GM21360 (cell line): ENCODE measurements around the gene ADGRB2.

Experiments used
- ATAC-seq: cut with Tn5 transposase; IDR thresholded peaks from one replicate; pipeline ENCODE4 v1.9.1; 2021; ENCODE audit warnings: mild to moderate bottlenecking, moderate library complexity; ENCODE audit not compliant: unreplicated experiment

Gene ADGRB2

GRCh38 chr1:31704271-31705079 is 59.7 kb downstream of the ADGRB2 start:
- ATAC-seq, result no peak

- no peak for ATAC-seq
Observed at GRCh38 chr1:31703431-31704270, 60.5 kb downstream of the ADGRB2 start, which contains the start of gene COL16A1. Gene COL16A1, minus strand, starts transcription at chr1:31704017. Its CDS starts 1,824 bp downstream, at chr1:31702193.

GRCh38 chr1:31702836-31703404 is 61.2 kb downstream of the ADGRB2 start:
- no peak for ATAC-seq

- ATAC-seq, result no peak
Observed at GRCh38 chr1:31701091-31701736, 62.9 kb downstream of the ADGRB2 start.

GRCh38 chr1:31700468-31701090 is 63.6 kb downstream of the ADGRB2 start:
- ATAC-seq, result no peak

GRCh38 chr1:31699341-31699891 is 64.7 kb downstream of the ADGRB2 start:
- no peak for ATAC-seq

GRCh38 chr1:31697369-31697984 is 66.7 kb downstream of the ADGRB2 start:
- no peak for ATAC-seq

GRCh38 chr1:31696242-31696641 is 67.9 kb downstream of the ADGRB2 start:
- no peak for ATAC-seq

- no peak for ATAC-seq
Observed at GRCh38 chr1:31695327-31695726, 68.8 kb downstream of the ADGRB2 start.

GRCh38 chr1:31694964-31695313 is 69.2 kb downstream of the ADGRB2 start:
- ATAC-seq, result no peak

- ATAC-seq, result no peak
Observed at GRCh38 chr1:31694069-31694963, 69.8 kb downstream of the ADGRB2 start.

GRCh38 chr1:31693231-31693630 is 70.9 kb downstream of the ADGRB2 start:
- no peak for ATAC-seq

GRCh38 chr1:31691951-31692350 is 72.2 kb downstream of the ADGRB2 start:
- ATAC-seq, result no peak

- no peak for ATAC-seq
Observed at GRCh38 chr1:31691446-31691845, 72.7 kb downstream of the ADGRB2 start.

- ATAC-seq, result no peak
Observed at GRCh38 chr1:31690921-31691320, 73.2 kb downstream of the ADGRB2 start.

- no peak for ATAC-seq
Observed at GRCh38 chr1:31689854-31690253, 74.3 kb downstream of the ADGRB2 start.

GRCh38 chr1:31689379-31689778 is 74.8 kb downstream of the ADGRB2 start:
- no peak for ATAC-seq

GRCh38 chr1:31688233-31688918 is 75.8 kb downstream of the ADGRB2 start:
- ATAC-seq, result no peak
